ENCODE data around the gene A2M.

The A2M gene

DNA sequence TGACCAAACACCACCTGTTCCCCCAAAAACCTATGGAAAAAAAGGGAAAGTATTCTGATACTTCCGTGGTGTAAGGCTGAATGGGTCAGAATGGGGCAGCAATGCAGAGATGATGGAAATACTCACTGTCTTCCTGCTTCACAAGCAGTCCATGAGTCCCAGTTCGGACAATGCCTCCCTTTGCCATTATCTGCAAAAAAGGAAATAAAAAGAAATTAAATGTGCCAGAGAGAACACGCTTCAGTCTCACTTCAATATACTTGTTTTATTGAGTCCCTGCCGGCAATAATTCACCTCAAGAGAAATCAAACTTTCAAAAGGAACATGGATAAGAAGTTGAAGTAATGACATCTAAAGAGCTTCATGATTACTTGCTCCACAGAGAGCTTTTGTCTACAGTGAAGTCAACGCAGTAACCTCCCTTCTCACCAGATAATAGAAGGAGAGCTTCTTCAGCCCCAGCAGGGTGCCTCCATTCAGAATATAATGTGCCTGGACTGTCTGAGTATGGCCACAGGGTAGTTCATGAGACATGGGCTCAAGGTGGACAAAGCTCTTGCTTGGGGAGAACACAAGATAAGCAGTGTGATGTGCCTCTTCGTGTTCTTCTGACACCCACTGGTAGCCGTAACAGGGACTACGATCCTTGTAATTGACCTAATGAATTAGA, 14.6 kb downstream of the A2M start:
- no peak for TF ChIP-seq CTCF (conservative IDR thresholded peaks at IDR 0.05; ENCODE audit: low read depth)
- DNase-seq (ENCODE audit: low spot score): no peak
- ChIA-PET CTCF (no interaction called here), POLR2A (ENCODE audit: low non-redundant PET) (no interaction called here)
- no peak overlapping the region for H3K27ac ChIP-seq

GRCh38 chr12:9099552-9100190, 16.0 kb downstream of the A2M start:
- ChIA-PET CTCF (no interaction called here), POLR2A (ENCODE audit: low non-redundant PET) (no interaction called here)
- TF ChIP-seq CTCF (conservative IDR thresholded peaks at IDR 0.05; ENCODE audit: low read depth): no peak
- no peak for DNase-seq (ENCODE audit: low spot score)
- no peak overlapping the region for H3K27ac ChIP-seq

DNA sequence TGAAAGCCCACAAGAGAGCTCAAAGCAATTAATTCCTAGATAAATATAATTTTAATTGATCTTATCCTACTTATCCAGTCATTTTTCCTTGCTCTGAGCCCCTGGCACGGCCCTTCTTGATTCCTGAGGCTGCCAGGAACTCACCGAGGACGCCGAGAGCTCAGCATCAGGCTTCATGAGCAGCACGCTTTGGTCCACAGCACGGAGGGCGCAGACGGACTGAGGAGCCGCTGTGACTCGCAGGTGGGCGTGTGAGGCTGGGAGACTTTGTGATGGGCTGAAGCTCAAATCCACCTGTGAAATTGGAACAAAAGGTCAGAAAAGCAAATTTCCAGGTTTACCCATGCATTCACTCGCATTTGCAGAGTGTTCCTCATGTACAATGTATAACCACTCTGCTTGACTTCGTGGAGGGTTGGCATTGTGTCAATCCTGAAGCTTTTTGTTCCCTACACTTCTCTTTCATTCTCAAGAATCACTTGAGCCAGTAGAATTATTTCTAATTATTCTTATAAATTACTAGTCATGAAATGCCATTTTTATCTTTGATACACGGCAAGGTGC, 17.2 kb downstream of the A2M start:
- DNase-seq (ENCODE audit: low spot score): no peak
- H3K27ac ChIP-seq: no peak overlapping the region
- ChIA-PET CTCF (interaction anchor here (0.7 kb wide), 1 partner anchor 148 kb away, joined by 3 read pairs; no protein-coding TSS in a partner anchor), POLR2A (ENCODE audit: low non-redundant PET) (no interaction called here)
- no peak for TF ChIP-seq CTCF (conservative IDR thresholded peaks at IDR 0.05; ENCODE audit: low read depth)

GRCh38 chr12:9098115-9098452, 17.6 kb downstream of the A2M start:
- TF ChIP-seq CTCF (conservative IDR thresholded peaks at IDR 0.05; ENCODE audit: low read depth): no peak
- ChIA-PET CTCF (interaction anchor here (0.7 kb wide), 1 partner anchor 148 kb away, joined by 3 read pairs; no protein-coding TSS in a partner anchor), POLR2A (ENCODE audit: low non-redundant PET) (no interaction called here)
- H3K27ac ChIP-seq: no peak overlapping the region
- no peak for DNase-seq (ENCODE audit: low spot score)

DNA sequence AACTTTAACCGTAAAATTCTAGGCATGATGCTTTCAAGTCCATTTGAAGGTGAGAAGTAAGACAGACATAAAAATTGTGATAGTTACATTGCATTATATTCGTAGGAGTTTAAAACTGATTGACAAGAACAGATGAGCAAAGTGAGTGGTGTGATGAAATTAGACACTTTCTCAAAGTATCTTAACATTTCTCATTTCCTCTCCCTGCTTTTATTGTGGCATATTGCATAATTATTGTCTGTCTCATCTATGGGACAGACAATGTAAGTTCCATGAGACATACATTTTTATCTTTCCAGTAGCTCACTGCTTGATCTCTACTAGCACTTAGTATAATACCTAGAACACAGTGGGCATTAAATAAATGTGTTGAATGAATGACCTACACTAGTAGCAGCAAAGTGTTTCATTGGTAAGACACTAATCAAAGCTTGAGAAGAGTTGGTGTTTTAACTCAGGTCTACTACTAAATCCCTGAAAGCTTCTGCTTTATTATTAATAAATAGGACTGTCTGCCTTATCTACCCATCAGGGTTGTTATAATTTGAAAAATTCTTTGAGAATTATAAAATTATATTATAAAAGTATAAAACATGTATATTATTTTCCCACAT, 19.0 kb downstream of the A2M start:
- H3K27ac ChIP-seq: no peak overlapping the region
- CTCF ChIA-PET: no interaction called here
- no peak for TF ChIP-seq CTCF (conservative IDR thresholded peaks at IDR 0.05; ENCODE audit: low read depth)
- DNase-seq (ENCODE audit: low spot score): no peak
- POLR2A ChIA-PET (ENCODE audit: low non-redundant PET): no interaction called here

- DNase-seq (ENCODE audit: low spot score): no peak
- POLR2A ChIA-PET (ENCODE audit: low non-redundant PET): no interaction called here
- CTCF ChIA-PET: interaction anchor here (1.4 kb wide), 1 partner anchor 235 kb away, joined by 4 read pairs; no protein-coding TSS in a partner anchor
- TF ChIP-seq CTCF (conservative IDR thresholded peaks at IDR 0.05; ENCODE audit: low read depth): no peak
- no peak overlapping the region for H3K27ac ChIP-seq
Observed at GRCh38 chr12:9095322-9095721, 20.4 kb downstream of the A2M start.
